Measurements from ENCODE around the gene NT5C3B.
"Not testable (repeated sequence)": the region's sequence is repeated elsewhere in the genome, so short reads cannot be mapped to it uniquely, and the experiment has no call there.

Gene NT5C3B

DNA sequence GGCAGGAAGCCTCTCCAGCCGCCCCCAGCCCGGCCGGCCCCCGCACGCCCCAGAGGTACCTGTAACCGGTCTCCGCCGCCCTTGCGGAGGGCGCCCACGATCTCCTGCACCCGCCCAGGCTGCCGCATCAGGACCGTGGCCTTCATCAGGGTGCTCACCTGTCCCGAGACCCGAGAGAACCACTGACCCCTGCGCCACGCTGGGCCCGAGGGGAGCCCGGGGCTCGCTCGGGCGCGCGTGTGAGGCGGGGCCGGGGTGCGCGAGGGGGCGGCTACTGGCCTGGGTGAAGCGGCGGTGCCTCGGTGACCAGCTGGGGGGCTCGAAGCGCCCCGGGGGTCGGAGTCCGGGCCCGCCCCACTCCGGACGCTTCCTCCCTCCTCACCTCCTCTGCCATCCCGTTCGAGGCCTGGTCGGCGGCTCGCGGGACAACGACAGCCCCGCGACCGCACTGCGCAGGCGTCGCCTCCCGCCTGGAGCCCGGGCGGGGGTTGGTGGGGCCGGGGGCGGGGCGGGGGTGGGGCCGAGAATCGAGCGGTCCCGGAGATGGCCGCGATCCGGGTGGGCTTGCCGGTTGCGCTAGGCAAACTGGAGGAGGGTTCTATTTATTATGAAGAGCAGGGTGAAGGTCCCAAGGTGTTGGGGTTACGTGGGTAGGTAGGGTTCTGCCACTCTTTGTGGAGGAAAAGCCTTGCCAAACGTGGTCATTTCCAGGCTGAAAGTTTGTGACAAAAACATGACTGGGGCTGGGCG, at the start of gene NT5C3B:
NT5C3B (minus strand) TSS at position 433 of the 750 bp plus-strand sequence; CDS start at position 394, 39 bp downstream.
- DNase-seq (ENCODE audit: low read depth in 1 of 2, low spot score in 1 of 2) = peak in 1 of 2 donors; percentile 37

DNA sequence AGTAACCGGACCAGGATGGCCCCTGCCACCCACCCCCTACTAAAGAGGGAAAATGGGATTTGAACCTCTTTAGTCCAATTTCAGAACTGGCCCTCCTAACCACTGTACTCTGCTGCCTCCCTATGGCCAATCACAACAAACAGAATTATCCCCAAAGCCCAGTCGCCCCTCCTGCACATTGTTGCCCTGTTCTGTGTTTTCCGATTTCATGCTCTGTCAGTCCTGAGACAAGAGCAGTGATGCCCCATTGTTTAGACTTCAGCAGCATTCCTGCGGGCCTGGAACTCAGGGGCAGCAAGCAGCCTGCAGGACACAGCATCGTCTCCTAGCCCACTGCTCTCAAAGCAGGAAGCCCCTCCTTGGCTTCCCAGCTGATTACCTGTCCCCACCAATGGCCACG, 49.7 kb upstream of the NT5C3B start:
- no peak for DNase-seq (ENCODE audit: low read depth in 1 of 2, low spot score in 1 of 2)

DNA sequence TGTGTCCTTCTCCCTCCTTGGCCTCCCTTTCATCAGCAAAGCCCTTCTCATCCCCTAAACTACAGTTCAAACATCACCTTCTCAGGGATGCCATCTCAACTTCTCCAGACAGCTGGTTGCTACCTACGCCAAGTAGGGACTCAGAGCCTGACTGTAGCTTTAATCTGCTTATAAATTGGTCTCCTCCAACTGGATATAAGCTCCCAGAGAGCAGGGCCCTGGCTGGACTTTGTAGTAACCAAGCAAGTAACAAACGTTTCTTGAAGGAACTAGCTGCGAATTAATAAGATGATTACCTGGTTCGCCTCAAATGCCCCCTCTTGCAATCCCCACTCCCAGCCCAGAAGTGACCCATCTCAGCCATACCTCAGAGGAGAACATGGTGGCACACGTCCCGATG, 46.7 kb upstream of the NT5C3B start:
- no peak for DNase-seq (ENCODE audit: low read depth in 1 of 2, low spot score in 1 of 2)

DNA sequence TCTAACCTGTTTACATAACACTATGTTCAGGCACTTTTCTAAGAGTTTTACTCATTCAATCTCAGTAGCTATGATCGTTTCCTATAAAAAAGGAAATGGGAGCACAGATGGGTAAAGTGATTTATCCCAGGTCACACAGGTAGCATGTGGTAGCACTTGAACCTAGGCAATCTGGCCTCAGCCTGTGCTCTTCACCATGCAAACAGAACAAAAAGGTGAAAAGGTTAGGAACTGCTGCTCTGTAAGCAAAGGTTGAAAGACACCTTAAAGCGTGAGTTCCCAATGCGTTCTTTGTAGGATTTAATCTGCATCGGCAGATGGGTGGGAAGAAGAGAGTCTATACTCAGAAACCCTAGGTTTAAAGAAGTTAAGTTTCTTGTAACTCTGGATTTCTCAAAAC, 44.1 kb upstream of the NT5C3B start:
- no peak for DNase-seq (ENCODE audit: low read depth in 1 of 2, low spot score in 1 of 2)

- DNase-seq (ENCODE audit: low read depth in 1 of 2, low spot score in 1 of 2) = not testable (repeated sequence)
Measured at GRCh38 chr17:41874293-41874670, 38.2 kb upstream of the NT5C3B start.

- no peak for DNase-seq (ENCODE audit: low read depth in 1 of 2, low spot score in 1 of 2)
Measured at GRCh38 chr17:41873559-41874292, 37.7 kb upstream of the NT5C3B start.

- DNase-seq (ENCODE audit: low read depth in 1 of 2, low spot score in 1 of 2) = no peak
Measured at GRCh38 chr17:41871789-41872188, 35.8 kb upstream of the NT5C3B start.

DNA sequence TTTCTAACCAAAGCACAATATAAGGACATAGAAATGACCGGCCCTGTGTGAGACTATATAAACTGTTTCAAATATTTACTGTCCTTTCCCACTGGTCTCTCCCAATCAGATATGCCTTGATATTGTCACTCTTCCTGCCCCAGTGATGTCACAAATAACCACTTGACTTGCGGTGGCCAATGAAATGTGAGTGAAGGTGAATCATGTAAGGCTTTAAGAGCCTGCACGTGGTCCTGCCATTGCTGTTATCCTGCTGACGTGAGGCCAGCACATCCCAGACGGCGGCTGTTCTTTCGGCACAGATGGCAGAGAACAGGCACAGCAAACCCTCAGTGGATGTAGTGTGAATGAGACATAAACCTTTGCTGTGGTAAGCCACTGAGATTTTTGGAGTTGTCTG, 34.6 kb upstream of the NT5C3B start:
- DNase-seq (ENCODE audit: low read depth in 1 of 2, low spot score in 1 of 2) = no peak

GRCh38 chr17:41870097-41870496, 34.1 kb upstream of the NT5C3B start:
- DNase-seq (ENCODE audit: low read depth in 1 of 2, low spot score in 1 of 2) = no peak

DNA sequence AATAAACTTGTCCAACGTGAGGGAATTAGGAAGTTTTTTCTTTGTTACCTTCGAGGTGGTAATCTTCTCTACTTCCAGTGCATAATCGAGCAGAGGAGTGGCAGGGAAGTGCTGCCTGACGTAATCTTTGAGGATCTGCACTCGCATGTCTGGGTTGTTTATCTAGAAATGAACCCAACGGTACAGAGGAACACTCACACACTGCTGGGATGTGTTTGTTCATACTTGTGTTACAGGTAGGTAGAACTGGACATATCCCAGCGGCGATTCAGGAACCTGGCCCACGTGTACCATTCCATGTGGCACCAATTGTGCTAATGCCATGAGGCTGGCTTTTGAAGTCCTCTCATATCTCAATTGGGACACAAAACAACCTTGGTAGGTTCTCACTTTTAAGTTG, 33.4 kb upstream of the NT5C3B start:
- DNase-seq (ENCODE audit: low read depth in 1 of 2, low spot score in 1 of 2) = no peak

- DNase-seq (ENCODE audit: low read depth in 1 of 2, low spot score in 1 of 2) = no peak
Measured at GRCh38 chr17:41868568-41868967, 32.5 kb upstream of the NT5C3B start.

- DNase-seq (ENCODE audit: low read depth in 1 of 2, low spot score in 1 of 2) = no peak
Measured at GRCh38 chr17:41865596-41865893, 29.5 kb upstream of the NT5C3B start.

DNA sequence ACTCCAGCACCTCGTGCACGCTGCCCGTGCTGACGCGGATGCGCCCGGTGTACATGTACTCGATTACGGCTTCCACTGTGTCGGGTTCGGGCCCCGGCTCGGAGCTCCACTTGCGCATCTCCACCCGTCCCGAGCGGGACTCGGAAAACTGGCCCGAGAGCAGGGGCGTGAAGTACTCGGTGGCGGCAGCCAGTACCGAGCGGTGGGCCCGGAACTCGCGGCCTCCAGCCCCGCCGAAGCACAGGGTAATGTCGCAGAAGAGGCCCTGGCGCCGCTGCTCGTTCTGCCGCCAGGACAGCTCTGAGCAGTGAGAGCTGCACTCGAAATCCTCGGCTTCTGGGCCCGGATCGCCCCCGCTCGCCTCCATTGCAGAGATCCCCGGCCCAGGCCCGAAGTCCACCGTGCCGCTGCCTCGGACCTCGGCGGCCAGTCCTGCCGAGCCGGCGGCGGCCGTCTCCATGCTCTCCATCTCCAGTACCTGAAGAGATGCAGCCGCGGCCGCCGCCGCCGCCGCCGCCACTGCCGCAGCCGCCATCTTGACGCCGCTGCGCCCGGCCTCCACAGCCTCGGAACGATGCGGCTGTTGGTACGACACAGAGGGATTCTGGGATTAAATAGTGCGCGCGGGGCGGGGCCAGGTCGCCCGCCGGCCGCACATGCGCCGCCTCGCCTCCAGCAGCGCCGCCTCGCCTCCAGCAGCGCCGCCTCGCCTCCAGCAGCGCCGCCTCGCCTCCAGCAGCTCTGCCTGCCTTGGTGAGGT, 29.0 kb upstream of the NT5C3B start, which contains the start of gene KLHL11:
KLHL11 (minus strand) TSS at position 588 of the 760 bp plus-strand sequence; CDS start at position 535, 53 bp downstream.
- DNase-seq (ENCODE audit: low read depth in 1 of 2, low spot score in 1 of 2) = peak; percentile 78 to 84

GRCh38 chr17:41864498-41864835, 28.4 kb upstream of the NT5C3B start:
- peak in 1 of 2 donors; percentile 49 for DNase-seq (ENCODE audit: low read depth in 1 of 2, low spot score in 1 of 2)

DNA sequence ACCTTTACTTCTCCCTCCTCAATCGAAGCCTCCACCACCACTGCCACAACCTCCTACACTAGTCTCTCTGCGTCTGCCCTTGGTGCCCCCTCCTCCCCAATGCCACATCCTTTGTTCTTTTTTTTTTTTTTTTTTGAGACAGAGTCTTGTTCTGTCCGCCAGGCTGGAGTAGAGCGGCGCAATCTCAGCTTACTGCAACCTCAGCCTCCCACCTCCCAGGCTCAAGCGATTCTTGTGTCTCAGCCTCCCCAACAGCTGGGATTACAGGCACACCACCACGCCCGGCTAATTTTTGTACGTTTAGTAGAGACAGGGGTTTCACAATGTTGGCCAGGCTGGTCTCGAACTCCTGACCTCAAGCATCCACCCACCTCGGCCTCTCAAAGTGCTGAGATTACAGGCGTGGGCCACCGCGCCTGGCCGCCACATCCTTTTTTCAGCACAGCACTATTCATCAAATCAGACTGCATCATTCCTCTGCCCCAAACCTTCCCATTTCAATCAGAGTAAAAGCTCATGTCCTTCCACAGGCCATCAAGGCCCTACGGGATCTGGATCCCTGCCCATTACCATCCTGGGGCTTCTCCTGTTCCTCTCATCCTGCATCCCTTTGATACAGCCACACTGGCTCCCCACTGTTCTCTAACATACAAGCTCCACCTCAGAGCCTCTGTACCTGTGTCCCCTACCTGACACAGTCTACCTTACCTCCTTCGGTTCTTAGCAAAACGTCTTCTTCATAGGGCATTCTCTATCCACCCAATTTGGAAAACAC, 27.2 kb upstream of the NT5C3B start:
- no peak for DNase-seq (ENCODE audit: low read depth in 1 of 2, low spot score in 1 of 2)

GRCh38 chr17:41860254-41860931, 24.4 kb upstream of the NT5C3B start:
- no peak for DNase-seq (ENCODE audit: low read depth in 1 of 2, low spot score in 1 of 2)

DNA sequence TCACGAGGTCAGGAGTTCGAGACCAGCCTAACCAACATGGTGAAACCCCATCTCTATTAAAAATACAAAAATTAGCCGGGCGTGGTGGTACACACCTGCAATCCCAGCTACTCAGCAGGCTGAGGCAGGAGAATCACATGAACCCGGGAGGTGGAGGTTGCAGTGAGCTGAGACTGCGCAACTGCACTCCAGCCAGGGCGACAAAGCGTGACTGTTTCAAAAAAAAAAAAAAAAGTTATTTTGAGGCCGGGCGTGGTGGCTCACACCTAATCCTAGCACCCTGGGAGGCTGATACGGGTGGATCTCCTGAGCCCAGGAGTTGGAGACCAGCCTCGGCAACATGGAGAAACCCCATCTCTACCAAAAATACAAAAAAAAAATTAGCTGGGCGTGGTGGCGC, 15.3 kb upstream of the NT5C3B start:
- DNase-seq (ENCODE audit: low read depth in 1 of 2, low spot score in 1 of 2) = not testable (repeated sequence)

GRCh38 chr17:41849251-41849990, 13.4 kb upstream of the NT5C3B start:
- DNase-seq (ENCODE audit: low read depth in 1 of 2, low spot score in 1 of 2) = no peak

DNA sequence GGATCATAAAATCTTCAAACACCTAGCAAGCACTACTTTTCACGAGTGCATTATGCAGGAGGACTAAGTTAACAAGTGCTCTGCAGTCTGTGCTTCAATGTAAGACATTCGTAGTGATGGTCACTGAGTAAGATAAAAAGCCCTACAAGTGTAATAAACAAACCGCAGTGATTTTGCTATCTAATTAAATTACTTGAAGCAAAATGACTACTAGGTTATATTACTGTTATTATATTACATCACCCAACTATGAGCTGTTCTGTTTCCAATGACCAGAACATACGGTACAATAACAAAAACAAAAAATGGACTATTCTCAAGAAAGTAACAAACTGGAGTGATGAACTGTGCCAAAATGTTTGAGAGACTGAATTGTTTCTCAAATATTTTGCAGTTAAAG, 12.8 kb upstream of the NT5C3B start:
- DNase-seq (ENCODE audit: low read depth in 1 of 2, low spot score in 1 of 2) = no peak

- no peak for DNase-seq (ENCODE audit: low read depth in 1 of 2, low spot score in 1 of 2)
Measured at GRCh38 chr17:41844971-41845370, 8.9 kb upstream of the NT5C3B start.

All from activated T-helper 1 cell treated with anti-CD3 and anti-CD28 coated beads, Interleukin-2, amount 50 U/mL, for 16 hours (primary cell).